ENCODE measurements around the gene PECR. TPM values are rescaled to one million over a fixed set of nuclear protein-coding genes. Genes with fewer than 3 reads are reported as not detected.
A peak's percentile ranks its signal among the peaks of the same experiment; 100 is the strongest.

PECR gene
- total and polyA plus RNA-seq, 12 donors = 2.0 to 6.6 (median 4.1) TPM

GRCh38 chr2:216056739-216057138, 24.9 kb downstream of the PECR start:
- intact Hi-C loops (cut with DNase I) = no loop called here
- ATAC-seq = no peak
- Histone ChIP-seq H3K9me3 (peaks cover 0 to 8% (median 0%) of the 10 kb centered on the region in 11 donors), H3K4me1 (peaks cover 0 to 21% (median 0%) of the 10 kb centered on the region in 9 donors), H3K36me3 (peaks cover 0 to 17% (median 0%) of the 10 kb centered on the region in 9 donors), H3K27ac (peak overlapping the region in 1 of 10 donors; percentile 84), H3K4me3 (no peak overlapping the region), H3K27me3 (no peaks in the 10 kb centered on the region)
- no peak for TF ChIP-seq CTCF (IDR thresholded peaks at IDR 0.05)
- WGBS, 2 donors = 74 to 75% methylated on average over 3 of the region's 3 CpGs
- no peak for DNase-seq

GRCh38 chr2:216055680-216056079, 25.9 kb downstream of the PECR start:
- Histone ChIP-seq H3K36me3 (peaks cover 0 to 21% (median 0%) of the 10 kb centered on the region in 9 donors), H3K9me3 (peaks cover 0 to 8% (median 0%) of the 10 kb centered on the region in 11 donors), H3K4me1 (peaks cover 0 to 21% (median 0%) of the 10 kb centered on the region in 9 donors), H3K27me3 (no peaks in the 10 kb centered on the region), H3K4me3 (no peak overlapping the region), H3K27ac (no peak overlapping the region)
- 92 to 96% methylated on average over 4 of the region's 4 CpGs for WGBS, 2 donors
- DNase-seq (no peak), ATAC-seq (no peak)
- no peak for TF ChIP-seq CTCF (IDR thresholded peaks at IDR 0.05)
- intact Hi-C loops (cut with DNase I) = no loop called here

GRCh38 chr2:216052420-216052819, 29.2 kb downstream of the PECR start:
- intact Hi-C loops (cut with DNase I) = no loop called here
- Histone ChIP-seq H3K9me3 (peaks cover 0 to 8% (median 0%) of the 10 kb centered on the region in 11 donors), H3K27me3 (no peaks in the 10 kb centered on the region), H3K4me1 (peaks cover 0 to 10% (median 0%) of the 10 kb centered on the region in 9 donors), H3K36me3 (peaks cover 0 to 23% (median 0%) of the 10 kb centered on the region in 9 donors), H3K4me3 (no peak overlapping the region), H3K27ac (no peak overlapping the region)
- 98% methylated on average over 2 of the region's 2 CpGs for WGBS, 2 donors
- no peak for ATAC-seq
- DNase-seq = no peak
- TF ChIP-seq CTCF (IDR thresholded peaks at IDR 0.05) = no peak

GRCh38 chr2:216051350-216051749, 30.3 kb downstream of the PECR start:
- intact Hi-C loops (cut with DNase I) = no loop called here
- WGBS, 2 donors = 90 to 91% methylated on average over 3 of the region's 3 CpGs
- H3K27me3 ChIP-seq = no peaks in the 10 kb centered on the region
- H3K36me3 ChIP-seq = peaks cover 0 to 30% (median 0%) of the 10 kb centered on the region in 9 donors
- no peaks in the 10 kb centered on the region for H3K4me1 ChIP-seq
- ATAC-seq (no peak), DNase-seq (no peak)
- peaks cover 0 to 8% (median 0%) of the 10 kb centered on the region in 11 donors for H3K9me3 ChIP-seq
- TF ChIP-seq CTCF (IDR thresholded peaks at IDR 0.05) = no peak
- H3K4me3 ChIP-seq = no peak overlapping the region
- H3K27ac ChIP-seq = no peak overlapping the region
